ENCODE data around the gene GPSM1. TPM values are rescaled to one million over a fixed set of nuclear protein-coding genes. Genes with fewer than 3 reads are reported as not detected.
"Not testable (repeated sequence)": the region's sequence is repeated elsewhere in the genome, so short reads cannot be mapped to it uniquely, and the experiment has no call there.

The GPSM1 gene
- total RNA-seq, 1 donor from 2014 or later, result 11.0 TPM

DNA sequence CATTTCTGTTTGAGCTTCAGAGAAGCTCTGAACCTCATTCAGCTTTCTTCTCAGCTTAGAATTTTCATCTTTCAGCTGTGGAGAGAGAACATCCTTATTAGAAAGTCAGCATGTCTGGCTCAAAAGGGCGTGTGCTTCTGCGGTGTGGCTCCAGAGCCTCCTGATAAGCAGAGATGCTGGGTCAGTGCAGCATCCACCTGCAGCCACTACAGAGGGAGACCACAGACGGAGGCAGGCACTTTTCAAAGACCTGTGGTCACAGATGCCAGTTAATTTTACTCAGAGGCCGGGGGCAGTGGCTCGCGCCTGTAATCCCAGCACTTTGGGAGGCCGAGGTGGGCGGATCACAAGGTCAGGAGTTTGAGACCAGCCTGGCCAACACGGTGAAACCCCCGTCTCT is 78.6 kb downstream of the GPSM1 start:
- not testable (repeated sequence) for DNase-seq (ENCODE audit: low spot score)

DNA sequence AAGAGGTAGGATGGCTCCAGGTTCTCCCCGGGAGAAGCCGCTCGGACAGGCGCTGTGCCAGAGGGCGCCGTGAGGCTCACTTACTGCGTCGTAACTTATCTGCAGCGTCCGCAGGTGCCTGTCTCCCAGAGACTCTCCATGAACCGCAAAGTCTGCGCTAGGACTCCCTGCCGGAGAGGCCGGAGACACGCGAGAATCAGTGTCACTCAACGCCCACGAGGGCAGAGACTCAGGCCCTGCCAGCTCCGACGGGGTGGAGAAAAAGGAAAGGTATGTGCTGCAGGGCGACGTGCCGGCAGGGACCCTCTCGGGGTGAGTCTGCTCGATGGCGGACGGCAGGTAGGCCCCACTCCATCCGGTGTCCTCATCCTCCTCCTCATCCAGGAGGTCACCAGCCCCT is 79.7 kb downstream of the GPSM1 start:
- not testable (repeated sequence) for DNase-seq (ENCODE audit: low spot score)

DNA sequence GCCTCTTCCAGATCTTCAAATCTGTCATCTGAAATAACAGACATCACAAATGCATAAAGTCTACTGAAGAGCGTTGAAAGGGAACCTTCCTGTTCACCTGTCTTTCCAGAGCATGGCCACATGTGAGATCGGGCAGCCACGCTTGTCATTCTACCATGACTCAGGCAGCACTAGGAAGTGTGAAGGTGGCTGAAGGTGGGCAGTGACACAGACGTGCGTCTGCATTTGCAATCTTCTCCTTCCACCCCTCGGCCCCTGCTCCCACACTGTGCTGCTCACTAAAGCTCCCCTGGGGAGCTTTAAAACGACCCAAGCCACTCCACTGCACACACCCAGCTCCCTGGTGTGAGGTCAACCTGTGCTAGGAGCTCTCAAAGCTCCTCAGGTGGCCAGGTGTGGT is 80.6 kb downstream of the GPSM1 start:
- no peak for DNase-seq (ENCODE audit: low spot score)

Other genes starting within 250 kb of the GPSM1 start
- 41.4 TPM for gene NACC2, start 232.2 kb upstream of the GPSM1 start, total RNA-seq
- gene TMEM250, start 208.7 kb upstream of the GPSM1 start, total RNA-seq, result 30.2 TPM
- gene LHX3, start 122.4 kb upstream of the GPSM1 start, total RNA-seq, result not detected
- 10.3 TPM for gene QSOX2, start 81.7 kb upstream of the GPSM1 start, total RNA-seq
- not detected for gene CCDC187, start 23.4 kb upstream of the GPSM1 start, total RNA-seq
- 22.6 TPM for gene DNLZ, start 36.2 kb downstream of the GPSM1 start, total RNA-seq
- gene CARD9, start 46.1 kb downstream of the GPSM1 start, total RNA-seq, result 4.3 TPM
- gene SNAPC4, start 72.6 kb downstream of the GPSM1 start, total RNA-seq, result 6.3 TPM
- gene ENTR1, start 83.1 kb downstream of the GPSM1 start, total RNA-seq, result 43.6 TPM
- 47.3 TPM for gene PMPCA, start 83.1 kb downstream of the GPSM1 start, total RNA-seq
- gene INPP5E, start 112.3 kb downstream of the GPSM1 start, total RNA-seq, result 11.4 TPM
- gene SEC16A, start 155.5 kb downstream of the GPSM1 start, total RNA-seq, result 71.8 TPM
- gene NOTCH1, start 218.5 kb downstream of the GPSM1 start, total RNA-seq, result 89.5 TPM

Measured in mesenteric fat pad (tissue), 1 donor.